ENCODE measurements around the gene FIBP. TPM values are rescaled to one million over a fixed set of nuclear protein-coding genes. Genes with fewer than 3 reads are reported as not detected.

The FIBP gene
- total and polyA plus RNA-seq, 2 of the 8 experiments (the other 6 are each of a cell fraction or from before 2014, with no cell fraction given), result 74.3 to 173 TPM

GRCh38 chr11:65880027-65880426 is 8.2 kb downstream of the FIBP start:
- no peak overlapping the region for H4K8ac ChIP-seq (ENCODE audit: extremely low read depth, insufficient read depth, low read length)
- H3K9me3 ChIP-seq (ENCODE audit: insufficient read depth in 2 of 2, low read depth in 1 of 2, low read length in 1 of 2), result no peaks in the 10 kb centered on the region
- H2AK5ac ChIP-seq (ENCODE audit: low read depth, low read length), result no peak overlapping the region
- ChIA-PET CTCF (ENCODE audit: partially characterized antibody) (interaction anchor here (0.6 to 19.6 kb wide), 8 partner anchors 7 to 252 kb away, joined by 3 to 283 read pairs (median 22); partner anchors contain the start of genes CCDC85B, FIBP and MUS81), POLR2A (ENCODE audit: partially characterized antibody) (interaction anchor here (0.7 to 39.7 kb wide), 4 partner anchors 24 to 242 kb away, joined by 3 to 1071 read pairs (median 4); partner anchors contain the start of genes CFL1, EFEMP2, MUS81 and SIPA1)
- no peaks in the 10 kb centered on the region for H3K23me2 ChIP-seq (ENCODE audit: low read depth, low read length)
- DNase-seq (ENCODE audit: low read depth in 1 of 2, low spot score in 2 of 2) (no peak), FAIRE-seq (no peak)
- no peak overlapping the region for H2AFZ ChIP-seq (ENCODE audit: low read length)
- H3K27ac ChIP-seq (ENCODE audit: low read depth, low read length), result no peak overlapping the region
- H2BK15ac ChIP-seq (ENCODE audit: low read length), result no peak overlapping the region
- 80% methylated on average over 7 of the region's 7 CpGs; no CpG with 5 or more reads in 1 of the 2 experiments for WGBS, 2 experiments (ENCODE audit: extremely low coverage in 1 of 2, insufficient coverage in 1 of 2, insufficient read length in 1 of 2, insufficient replicate concordance in 2 of 2, low coverage in 1 of 2, low lambda C conversion rate in 2 of 2, missing lambda C conversion rate in 1 of 2)
- no peak overlapping the region for H3K14ac ChIP-seq (ENCODE audit: insufficient read length)
- no peak overlapping the region for H3K56ac ChIP-seq (replicated peaks; ENCODE audit: insufficient read length, low read depth, low read length)
- no peak overlapping the region for H4K91ac ChIP-seq (replicated peaks; ENCODE audit: insufficient read length, low read length)
- no peak for TF ChIP-seq ASH2L (IDR thresholded peaks at IDR 0.05; ENCODE audit: low read length)
- H3K9ac ChIP-seq (replicated peaks in 1 of 4; ENCODE audit: extremely low read depth in 1 of 4, low read depth in 3 of 4, low read length in 3 of 4), result no peak overlapping the region
- H3K36me3 ChIP-seq (ENCODE audit: control insufficient read depth in 2 of 4, insufficient read depth in 4 of 4, low read length in 3 of 4), result peaks cover 5 to 16% (median 12%) of the 10 kb centered on the region in 4 experiments; a peak in 7 of 8 replicates
- no peak overlapping the region for H3K4me2 ChIP-seq (ENCODE audit: insufficient read depth in 1 of 2, low read depth in 2 of 2, low read length in 2 of 2)
- H3K23ac ChIP-seq (ENCODE audit: insufficient read length), result no peak overlapping the region
- no peaks in the 10 kb centered on the region for H3K79me2 ChIP-seq (ENCODE audit: control insufficient read depth in 1 of 2, insufficient read depth in 2 of 2, low read length in 2 of 2)
- H4K20me1 ChIP-seq (replicated peaks in 1 of 2; ENCODE audit: control insufficient read depth in 1 of 2, insufficient read depth in 2 of 2, low read length in 2 of 2), result peaks cover 5 to 6% of the 10 kb centered on the region in 2 experiments
- H3K4ac ChIP-seq (replicated peaks; ENCODE audit: insufficient read length, low read depth, low read length), result no peak overlapping the region
- no peak overlapping the region for H2BK20ac ChIP-seq (ENCODE audit: low read length)
- H3K4me3 ChIP-seq (ENCODE audit: extremely low read depth in 1 of 4, insufficient read depth in 2 of 4, low read depth in 3 of 4, low read length in 4 of 4), result no peak overlapping the region
- H3K4me1 ChIP-seq (replicated peaks in 1 of 4; ENCODE audit: control insufficient read depth in 3 of 4, insufficient read depth in 4 of 4, low read length in 3 of 4), result peaks cover 0 to 2% (median 0%) of the 10 kb centered on the region in 4 experiments; a peak in 1 of 7 replicates
- H3K18ac ChIP-seq (ENCODE audit: extremely low read depth, low read length), result no peak overlapping the region
- peaks cover 0 to 3% (median 0%) of the 10 kb centered on the region in 4 experiments; a peak in 1 of 7 replicates for H3K27me3 ChIP-seq (replicated peaks in 1 of 4; ENCODE audit: control insufficient read depth in 3 of 4, extremely low read depth in 1 of 4, insufficient read depth in 3 of 4, low read length in 3 of 4)
- H3K79me1 ChIP-seq (ENCODE audit: low read depth, low read length), result no peaks in the 10 kb centered on the region
- H4K5ac ChIP-seq (ENCODE audit: insufficient read length, low read depth, low read length), result no peak overlapping the region
- no peak overlapping the region for H2BK12ac ChIP-seq (ENCODE audit: low read depth, low read length)
- no peak overlapping the region for H2BK120ac ChIP-seq (replicated peaks; ENCODE audit: low read depth, low read length)
- no peak overlapping the region for H2BK5ac ChIP-seq (ENCODE audit: low read depth, low read length)
